K562 (cell line): Measurements from ENCODE around the gene NUCKS1. TPM values are rescaled to one million over a fixed set of nuclear protein-coding genes. Genes with fewer than 3 reads are reported as not detected.
A peak's percentile ranks its signal among the peaks of the same experiment; 100 is the strongest.

ENCODE experiments used
- BRF2 ChIP-seq: IDR thresholded peaks from 3 replicates; pipeline ENCODE4 v1.6.1; 2011; ENCODE audit warnings: borderline replicate concordance, mild to moderate bottlenecking; ENCODE audit not compliant: insufficient read length, insufficient read depth
- CC2D1A ChIP-seq: fragments of 450-650 bp; IDR thresholded peaks from 2 replicates; pipeline ENCODE4 v1.6.1; 2017; ENCODE audit warnings: mild to moderate bottlenecking
- CHD2 ChIP-seq: IDR thresholded peaks from 2 replicates; pipeline ENCODE4 v1.6.1; 2011; ENCODE audit warnings: low read depth, low read length
- CTCF ChIP-seq, 3 experiments: IDR thresholded peaks in 2 of 3; conservative IDR thresholded peaks in 1 of 3; 2 replicates each; pipeline ENCODE4 v1.5.1; 2011 to 2012; ENCODE audit warnings: low read length in 3 of 3, mild to moderate bottlenecking in 3 of 3, control low read depth in 2 of 3, improper control_type of control experiment in 1 of 3, inconsistent platforms in 1 of 3, low read depth in 1 of 3, mixed read lengths in 1 of 3, moderate library complexity in 1 of 3; ENCODE audit not compliant: insufficient read depth in 2 of 3
- ESRRA ChIP-seq: fragments of 450-650 bp; IDR thresholded peaks from 2 replicates; pipeline ENCODE4 v1.6.1; 2014; ENCODE audit warnings: low read depth, mild to moderate bottlenecking, moderate library complexity, borderline replicate concordance
- HMG20B ChIP-seq: fragments of 250-450 bp; sonication (Bioruptor Pico); IDR thresholded peaks from 2 replicates; pipeline ENCODE4 v1.5.0; 2021; ENCODE audit warnings: mild to moderate bottlenecking
- NCOA1 ChIP-seq: fragments of 450-650 bp; IDR thresholded peaks from 2 replicates; pipeline ENCODE4 v1.6.1; 2016; ENCODE audit warnings: low read depth
- POLR2A ChIP-seq: fragments of 450-650 bp; conservative IDR thresholded peaks from 2 replicates; pipeline ENCODE4 v1.6.1; 2016
- TCFL5 ChIP-seq: fragments of 250-450 bp; sonication (Bioruptor Pico); conservative IDR thresholded peaks from 2 replicates; pipeline ENCODE4 v1.6.1; 2021; ENCODE audit warnings: mild to moderate bottlenecking, moderate library complexity, matching md5 sums
- XRCC5 ChIP-seq: fragments of 200-400 bp; formaldehyde crosslinking; IDR thresholded peaks from 2 replicates; pipeline ENCODE4 v1.6.1; 2017; ENCODE audit warnings: low read depth, mild to moderate bottlenecking, low read length
- ZBTB26 ChIP-seq: fragments of 450-650 bp; formaldehyde crosslinking; IDR thresholded peaks from 2 replicates; pipeline ENCODE4 v1.4.0; 2022; ENCODE audit warnings: missing genetic modification characterization
- ZNF146 ChIP-seq: IDR thresholded peaks from one replicate; pipeline ENCODE4 v1.6.1; 2018; ENCODE audit warnings: missing compliant biosample characterization; ENCODE audit not compliant: unreplicated experiment
- ZNF318 ChIP-seq, 2 experiments: fragments of 450-650 bp; IDR thresholded peaks; 2 replicates each; pipeline ENCODE4 v1.6.1; 2016; ENCODE audit warnings: mild to moderate bottlenecking in 2 of 2, borderline replicate concordance in 1 of 2, low read depth in 1 of 2, moderate library complexity in 1 of 2
- polyA plus RNA-seq, 8 experiments: library from polyadenylated mRNA; depleted of rRNA in 4 of 8; stranded (reverse) in 5 of 8; unstranded in 3 of 8; fragments of >200 nt; fragmentation: Nextera tagmentation in 2 of 8; fragmentation: Illumina TruSeq in 1 of 8; extraction: Ambion mirVana in 2 of 8; extraction: Trizol in 1 of 8; gene quantifications; 2 replicates each; pipeline versions ENCODE4 v1.2.1 to v1.2.3, GENCODE V29; 2011 to 2014; ENCODE audit warnings: inconsistent platforms in 1 of 8, missing spikeins in 1 of 8
- total RNA-seq, 7 experiments: library from RNA; depleted of rRNA in 6 of 7; stranded (reverse); fragments of >200 nt in 6 of 7; fragmentation: Illumina TruSeq in 2 of 7; extraction: Trizol in 2 of 7; gene quantifications; 2 replicates each; pipeline versions ENCODE4 v1.2.1 to v1.2.3, GENCODE V29; 2011 to 2021; ENCODE audit warnings: low replicate concordance in 1 of 7
- TF ChIP-seq, protein P1 (sequence below): fragments of 450-650 bp; IDR thresholded peaks from 2 replicates; pipeline ENCODE4 v1.6.1; 2016; ENCODE audit warnings: missing biosample characterization, missing genetic modification characterization

The NUCKS1 gene
- total and polyA plus RNA-seq, 9 of the 15 experiments (the other 6 are each of a cell fraction or from before 2014, with no cell fraction given), result 66.7 to 244 (median 149) TPM

DNA sequence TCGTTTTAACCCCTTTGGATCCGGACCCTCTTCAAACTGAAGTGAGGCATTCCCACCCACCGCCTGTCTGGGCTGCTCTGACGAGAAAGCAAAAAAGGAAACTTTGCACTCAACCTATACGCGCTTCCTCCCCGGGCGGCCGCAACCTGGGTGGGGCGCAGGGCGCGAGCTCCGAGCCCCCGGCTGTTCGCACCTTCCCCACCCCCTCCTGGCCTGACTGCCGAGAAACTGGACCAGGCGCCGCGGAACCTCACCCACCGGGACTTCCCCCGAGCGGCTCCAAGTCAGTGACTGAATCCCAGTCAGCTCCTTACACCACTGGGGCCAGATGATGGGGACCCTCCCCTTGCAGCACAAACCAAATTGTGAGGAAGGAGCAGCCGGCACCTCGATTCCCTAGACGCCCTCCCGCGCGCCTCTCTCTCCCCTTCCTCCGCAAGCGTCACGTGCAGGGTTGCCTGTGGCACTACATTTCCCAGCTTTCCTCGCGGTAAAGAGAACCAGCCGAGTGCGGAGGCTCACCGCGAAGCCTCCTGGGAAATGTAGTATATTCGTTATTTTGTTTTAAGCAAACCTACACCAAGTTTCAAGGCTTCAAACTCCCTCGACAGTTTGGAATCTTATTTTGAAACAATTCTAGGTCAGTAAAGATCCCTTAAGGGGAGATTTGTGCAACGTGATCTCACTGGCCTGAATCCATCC lies 25.2 kb upstream of the NUCKS1 start, which contains the start of gene RAB29 (continued):
- TF ChIP-seq ZNF318 (IDR thresholded peaks at IDR 0.05; ENCODE audit: borderline replicate concordance in 1 of 2, low read depth in 1 of 2) (no peak), POLR2A (peak; percentile 68), CTCF (IDR thresholded peaks at IDR 0.05 in 2 of 3, conservative IDR thresholded peaks at IDR 0.05 in 1 of 3; ENCODE audit: insufficient read depth in 2 of 3, low read depth in 1 of 3, low read length in 3 of 3) (no peak), TCFL5 (no peak), HMG20B (CRISPR knock-in tag) (no peak), BRF2 (no peak), ESRRA (no peak), NCOA1 (no peak), ZBTB26 (CRISPR knock-in tag) (no peak), XRCC5 (peak; percentile 16; the same call in 1 of the 2 replicates), CHD2 (no peak), ZNF146 (CRISPR knock-in tag) (no peak), CC2D1A (no peak)
- TF ChIP-seq, protein P1, sequence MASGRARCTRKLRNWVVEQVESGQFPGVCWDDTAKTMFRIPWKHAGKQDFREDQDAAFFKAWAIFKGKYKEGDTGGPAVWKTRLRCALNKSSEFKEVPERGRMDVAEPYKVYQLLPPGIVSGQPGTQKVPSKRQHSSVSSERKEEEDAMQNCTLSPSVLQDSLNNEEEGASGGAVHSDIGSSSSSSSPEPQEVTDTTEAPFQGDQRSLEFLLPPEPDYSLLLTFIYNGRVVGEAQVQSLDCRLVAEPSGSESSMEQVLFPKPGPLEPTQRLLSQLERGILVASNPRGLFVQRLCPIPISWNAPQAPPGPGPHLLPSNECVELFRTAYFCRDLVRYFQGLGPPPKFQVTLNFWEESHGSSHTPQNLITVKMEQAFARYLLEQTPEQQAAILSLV (tag), result no peak
